ENCODE measurements around the gene HRAS. TPM values are rescaled to one million over a fixed set of nuclear protein-coding genes. Genes with fewer than 3 reads are reported as not detected.

The HRAS gene
- total and polyA plus RNA-seq, 7 donors: 43.6 to 76.2 (median 56.3) TPM

DNA sequence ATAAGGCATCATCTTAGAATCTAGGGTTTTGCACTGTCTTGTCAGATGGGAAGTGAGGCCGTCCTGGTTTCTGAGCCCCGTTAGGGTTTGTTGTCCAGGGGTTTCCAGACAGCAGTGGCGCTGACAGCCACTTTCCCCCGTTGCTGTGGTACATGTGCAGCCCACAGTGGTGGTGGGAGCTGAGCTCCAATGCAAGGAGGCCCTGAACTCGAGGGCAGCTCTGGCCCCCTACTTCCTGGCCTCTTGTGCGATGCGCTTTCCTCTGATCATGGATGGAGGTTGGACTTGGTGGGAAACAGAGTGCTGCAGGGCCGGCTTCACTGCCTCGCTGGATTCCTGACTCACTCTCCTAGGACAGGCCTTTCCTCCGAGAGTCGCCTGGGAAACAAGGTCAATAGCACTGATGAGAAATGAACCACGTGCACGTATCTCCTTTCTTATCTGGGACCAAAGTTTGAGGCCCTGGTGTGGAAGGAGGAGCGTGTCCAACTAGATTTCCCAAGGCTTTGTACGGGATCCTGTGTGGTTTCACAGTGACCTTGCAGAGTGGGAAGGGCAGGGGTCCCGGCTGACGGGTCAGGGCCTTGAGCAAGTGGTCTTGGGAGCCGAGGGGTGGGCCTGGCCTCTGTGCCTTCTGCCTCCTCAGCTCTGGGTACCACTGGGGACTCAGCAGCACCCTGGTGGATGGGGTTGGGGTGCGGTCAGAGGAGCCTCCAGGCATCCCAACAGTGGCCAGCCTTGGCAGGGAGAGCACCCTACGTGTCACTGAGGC is 44.6 kb upstream of the HRAS start:
- peaks cover 39% of the 10 kb centered on the region for H3K4me1 ChIP-seq
- H3K36me3 ChIP-seq (ENCODE audit: insufficient read depth in 1 of 2, low read depth in 1 of 2): peaks cover 0 to 38% of the 10 kb centered on the region in 2 donors
- no peak overlapping the region for H3K27ac ChIP-seq
- no peaks in the 10 kb centered on the region for H3K27me3 ChIP-seq (ENCODE audit: insufficient read depth in 3 of 3, low read length in 2 of 3)
- TF ChIP-seq, protein P1, sequence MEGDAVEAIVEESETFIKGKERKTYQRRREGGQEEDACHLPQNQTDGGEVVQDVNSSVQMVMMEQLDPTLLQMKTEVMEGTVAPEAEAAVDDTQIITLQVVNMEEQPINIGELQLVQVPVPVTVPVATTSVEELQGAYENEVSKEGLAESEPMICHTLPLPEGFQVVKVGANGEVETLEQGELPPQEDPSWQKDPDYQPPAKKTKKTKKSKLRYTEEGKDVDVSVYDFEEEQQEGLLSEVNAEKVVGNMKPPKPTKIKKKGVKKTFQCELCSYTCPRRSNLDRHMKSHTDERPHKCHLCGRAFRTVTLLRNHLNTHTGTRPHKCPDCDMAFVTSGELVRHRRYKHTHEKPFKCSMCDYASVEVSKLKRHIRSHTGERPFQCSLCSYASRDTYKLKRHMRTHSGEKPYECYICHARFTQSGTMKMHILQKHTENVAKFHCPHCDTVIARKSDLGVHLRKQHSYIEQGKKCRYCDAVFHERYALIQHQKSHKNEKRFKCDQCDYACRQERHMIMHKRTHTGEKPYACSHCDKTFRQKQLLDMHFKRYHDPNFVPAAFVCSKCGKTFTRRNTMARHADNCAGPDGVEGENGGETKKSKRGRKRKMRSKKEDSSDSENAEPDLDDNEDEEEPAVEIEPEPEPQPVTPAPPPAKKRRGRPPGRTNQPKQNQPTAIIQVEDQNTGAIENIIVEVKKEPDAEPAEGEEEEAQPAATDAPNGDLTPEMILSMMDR (IDR thresholded peaks at IDR 0.05): no peak
- no peak overlapping the region for H3K4me3 ChIP-seq
- 67 to 76% (median 73%) methylated on average over 20 of the region's 20 CpGs for WGBS, 3 donors
- intact Hi-C loops (cut with DNase I): loop anchor here (5.0 to 10.0 kb wide), 2 partner anchors 47 to 115 kb away; partner anchors contain the start of genes DEAF1 (in 1 of the 2), SCT (in 1 of the 2) and TMEM80 (in 1 of the 2)
- DNase-seq (no peak), ATAC-seq (no peak)
- no peaks in the 10 kb centered on the region for H3K9me3 ChIP-seq

DNA sequence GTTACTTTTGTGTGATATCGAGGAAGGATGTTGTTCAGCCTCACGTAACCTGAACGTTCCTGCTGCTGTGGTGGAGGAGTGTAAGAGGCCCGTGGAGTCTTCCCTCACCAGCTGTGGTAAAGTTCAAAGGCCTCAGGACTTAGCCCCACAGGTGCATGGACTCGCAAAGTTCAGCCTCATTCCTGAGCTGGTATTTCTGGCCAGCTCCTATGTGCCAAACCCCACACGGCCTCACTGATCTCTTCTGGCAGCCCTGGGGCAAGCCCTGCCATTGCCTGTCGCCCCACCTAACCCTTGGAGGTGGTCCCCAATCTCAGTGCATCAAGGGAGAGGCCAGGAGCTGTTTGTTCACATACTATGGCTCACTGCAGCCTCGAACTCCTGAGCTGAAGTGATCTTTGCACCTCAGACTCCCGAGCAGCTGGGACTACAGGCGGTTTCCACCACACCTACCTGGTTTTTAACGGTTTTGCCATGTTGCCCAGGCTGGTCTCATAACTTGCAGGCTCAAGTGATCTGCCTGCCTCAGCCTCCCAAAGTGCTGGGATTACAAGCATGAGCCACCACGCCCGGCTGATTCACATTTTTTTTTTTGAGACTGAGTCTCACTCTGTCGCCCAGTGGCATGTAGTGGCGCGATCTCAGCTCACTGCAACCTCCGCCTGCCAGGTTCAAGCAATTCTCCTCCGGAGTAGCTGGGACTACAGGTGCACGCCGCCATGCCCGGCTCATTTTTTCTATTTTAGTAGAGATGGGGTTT is 43.1 kb upstream of the HRAS start:
- TF ChIP-seq, protein P1 (IDR thresholded peaks at IDR 0.05): no peak
- ATAC-seq (no peak), DNase-seq (no peak)
- Histone ChIP-seq H3K36me3 (ENCODE audit: insufficient read depth in 1 of 2, low read depth in 1 of 2) (peaks cover 0 to 23% of the 10 kb centered on the region in 2 donors), H3K27me3 (ENCODE audit: insufficient read depth in 3 of 3, low read length in 2 of 3) (no peaks in the 10 kb centered on the region), H3K4me1 (peaks cover 46% of the 10 kb centered on the region), H3K27ac (peak overlapping the region; percentile 97), H3K9me3 (no peaks in the 10 kb centered on the region), H3K4me3 (peak overlapping the region; percentile 98)
- intact Hi-C loops (cut with DNase I): loop anchor here (5.0 to 10.0 kb wide), 2 partner anchors 49 to 116 kb away; partner anchors contain the start of genes DEAF1 (in 1 of the 2), SCT (in 1 of the 2) and TMEM80 (in 1 of the 2)
- 59 to 65% (median 60%) methylated on average over 21 of the region's 21 CpGs for WGBS, 3 donors

DNA sequence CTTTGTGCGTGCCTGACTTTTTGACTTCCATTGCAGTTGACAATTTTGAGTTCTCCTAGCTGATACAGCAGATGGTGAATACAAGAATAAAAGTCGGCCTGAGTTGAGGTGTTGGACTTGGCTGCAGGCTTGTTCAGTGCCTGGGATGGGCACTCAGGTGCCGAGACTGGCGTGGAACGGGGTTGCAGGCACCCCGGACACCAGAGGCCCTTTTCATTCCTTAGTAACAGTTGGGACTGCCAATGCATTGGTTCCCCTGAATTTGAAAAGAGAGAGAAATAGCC is 42.2 kb upstream of the HRAS start:
- Histone ChIP-seq H3K9me3 (no peaks in the 10 kb centered on the region), H3K27ac (peak overlapping the region; percentile 97), H3K27me3 (ENCODE audit: insufficient read depth in 3 of 3, low read length in 2 of 3) (no peaks in the 10 kb centered on the region), H3K4me3 (peak overlapping the region; percentile 98), H3K4me1 (peaks cover 47% of the 10 kb centered on the region), H3K36me3 (ENCODE audit: insufficient read depth in 1 of 2, low read depth in 1 of 2) (peaks cover 0 to 14% of the 10 kb centered on the region in 2 donors)
- ATAC-seq (no peak), DNase-seq (no peak)
- intact Hi-C loops (cut with DNase I): loop anchor here (2.0 to 10.0 kb wide), 3 partner anchors 33 to 117 kb away; partner anchors contain the start of genes DEAF1 (in 1 of the 2), SCT (in 1 of the 2) and TMEM80 (in 1 of the 2)
- TF ChIP-seq, protein P1 (IDR thresholded peaks at IDR 0.05): no peak
- WGBS, 3 donors: 53 to 64% (median 56%) methylated on average over 6 of the region's 6 CpGs

DNA sequence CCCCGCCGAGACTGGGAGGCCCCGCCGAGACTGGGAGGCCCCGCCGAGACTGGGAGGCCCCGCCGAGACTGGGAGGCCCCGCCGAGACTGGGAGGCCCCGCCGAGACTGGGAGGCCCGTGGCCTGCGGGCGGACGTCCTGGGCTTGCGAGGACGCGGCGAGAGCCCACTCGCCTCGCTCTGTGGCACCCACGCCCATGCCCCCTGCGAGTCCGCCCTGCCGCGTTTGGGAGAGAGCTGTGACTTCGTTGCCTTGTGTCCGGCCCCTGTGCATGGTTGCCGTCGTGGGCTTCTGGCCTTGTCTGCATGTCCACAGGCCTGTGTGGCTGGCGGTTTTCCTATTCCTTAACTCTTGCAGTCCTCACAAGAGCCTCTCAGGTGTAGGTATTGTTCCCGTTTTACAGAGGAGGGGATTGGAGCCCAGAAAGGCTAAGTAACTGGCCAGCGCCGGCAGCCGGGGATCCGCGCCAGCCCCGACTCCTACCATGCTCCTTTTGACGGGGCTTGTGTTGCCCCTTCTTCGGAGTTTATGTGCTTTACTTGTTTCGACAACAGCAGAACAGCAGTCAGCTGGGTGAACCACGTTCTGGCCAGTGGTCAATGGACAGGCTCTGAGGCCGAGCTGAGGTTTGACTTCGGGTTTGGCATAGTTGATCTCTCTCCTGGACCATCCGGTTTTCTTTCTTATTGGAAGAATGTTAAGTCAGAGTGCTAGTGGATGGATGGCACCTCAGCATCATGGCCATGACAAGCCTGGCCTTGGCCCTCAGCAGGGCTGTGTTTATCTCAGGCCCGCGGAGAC is 41.6 kb upstream of the HRAS start:
- intact Hi-C loops (cut with DNase I): loop anchor here (2.0 to 10.0 kb wide), 3 partner anchors 34 to 118 kb away; partner anchors contain the start of genes DEAF1 (in 1 of the 2), SCT (in 1 of the 2) and TMEM80 (in 1 of the 2)
- TF ChIP-seq, protein P1 (IDR thresholded peaks at IDR 0.05): no peak
- no peak for ATAC-seq
- 4 to 7% (median 5%) methylated on average over 23 to 44 of the region's 48 CpGs for WGBS, 3 donors
- Histone ChIP-seq H3K27me3 (ENCODE audit: insufficient read depth in 3 of 3, low read length in 2 of 3) (no peaks in the 10 kb centered on the region), H3K4me3 (peak overlapping the region; percentile 98), H3K9me3 (no peaks in the 10 kb centered on the region), H3K27ac (peak overlapping the region; percentile 97), H3K36me3 (ENCODE audit: insufficient read depth in 1 of 2, low read depth in 1 of 2) (peaks cover 0 to 9% of the 10 kb centered on the region in 2 donors), H3K4me1 (peaks cover 47% of the 10 kb centered on the region)
- DNase-seq: no peak
